GM12878 (cell line): ENCODE measurements around the gene ZNF624. TPM values are rescaled to one million over a fixed set of nuclear protein-coding genes. Genes with fewer than 3 reads are reported as not detected.

Experiments used
- ATAC-seq: fragments of 200-7000 bp; cut with Tn5 transposase; 3 replicates; pipeline ENCODE4 v1.9.1; 2020; ENCODE audit warnings: mild to moderate bottlenecking, moderate library complexity
- BruUV-seq: library from RNA; stranded (reverse); fragments of 400-500 nt; replicated peaks from 2 replicates; lab custom pipeline; 2021; lab: Mats Ljungman, UMichigan
- CTCF ChIA-PET: fragments of 300-600 bp; sonication (Branson Sonifier 250); formaldehyde crosslinking; extraction: SDS; loops from one replicate; lab custom pipeline; 2021; ENCODE audit warnings: inconsistent platforms; lab: Yijun Ruan, JAX
- POLR2A ChIA-PET: fragments of 350-600 bp; formaldehyde crosslinking; extraction: SDS; loops from one replicate; lab custom pipeline; 2021; ENCODE audit warnings: inconsistent platforms; lab: Charles Lee
- RAD21 ChIA-PET: fragments of 300-600 bp; sonication (Branson Sonifier 250); formaldehyde crosslinking; loops from one replicate; lab custom pipeline; 2023; ENCODE audit warnings: antibody characterized with exemption; ENCODE audit not compliant: unreplicated experiment; lab: Charles Lee
- SMC1A ChIA-PET: fragments of 300-600 bp; sonication (Branson Sonifier 250); formaldehyde crosslinking; loops from one replicate; lab custom pipeline; 2023; ENCODE audit not compliant: unreplicated experiment, uncharacterized antibody; lab: Charles Lee
- DNase-seq: peaks from one replicate; pipeline ENCODE4 v3.0.0-alpha.2; 2011; ENCODE audit warnings: low read depth, low spot score
- FAIRE-seq: peaks from 3 replicates; lab custom pipeline; 2011; peaks lifted over from hg19 to GRCh38; lab: Jason Lieb, UNC
- H2AFZ ChIP-seq: 2 replicates; pipeline ENCODE4 v1.6.0; 2011; ENCODE audit warnings: low read depth, low read length, control low read depth; ENCODE audit not compliant: control insufficient read depth
- H3K27ac ChIP-seq: 2 replicates; pipeline ENCODE4 v1.5.1; 2011; ENCODE audit warnings: control low read depth; ENCODE audit not compliant: control insufficient read depth, insufficient read depth
- H3K27me3 ChIP-seq, 2 experiments: replicated peaks in 1 of 2; 2 replicates each; pipeline versions ENCODE4 v1.6.0 to v1.6.1; 2011; ENCODE audit warnings: low read length in 1 of 2; ENCODE audit not compliant: control insufficient read depth in 2 of 2, insufficient read depth in 2 of 2
- H3K36me3 ChIP-seq, 2 experiments: 2 replicates each; pipeline ENCODE4 v1.5.1; 2011; ENCODE audit warnings: low read length in 1 of 2; ENCODE audit not compliant: control insufficient read depth in 2 of 2, insufficient read depth in 2 of 2
- H3K4me1 ChIP-seq: 2 replicates; pipeline ENCODE4 v1.6.1; 2011; ENCODE audit warnings: mild to moderate bottlenecking, low read length, moderate library complexity, mixed read lengths; ENCODE audit not compliant: control insufficient read depth, insufficient read depth
- H3K4me2 ChIP-seq: 2 replicates; pipeline ENCODE4 v1.6.0; 2011; ENCODE audit warnings: control low read depth; ENCODE audit not compliant: control insufficient read depth, insufficient read depth
- H3K4me3 ChIP-seq: fragments of 200-600 bp; sonication (generic); 2 replicates; pipeline ENCODE4 v1.5.1; 2016
- H3K79me2 ChIP-seq: 2 replicates; pipeline ENCODE4 v1.6.0; 2011; ENCODE audit warnings: low read length; ENCODE audit not compliant: control insufficient read depth, insufficient read depth
- H3K9ac ChIP-seq: 2 replicates; pipeline ENCODE4 v1.8.0; 2011; ENCODE audit warnings: low read length, control low read depth, mixed read lengths; ENCODE audit not compliant: control insufficient read depth, insufficient read depth
- H3K9me3 ChIP-seq: replicated peaks from 3 replicates; pipeline ENCODE4 v1.5.1; 2011; ENCODE audit warnings: mild to moderate bottlenecking, low read length; ENCODE audit not compliant: control insufficient read depth, insufficient read depth
- H4K20me1 ChIP-seq: 2 replicates; pipeline ENCODE4 v1.6.0; 2011; ENCODE audit not compliant: control insufficient read depth, insufficient read depth
- CREB1 ChIP-seq: IDR thresholded peaks from 2 replicates; pipeline ENCODE4 v1.6.1; 2012; ENCODE audit warnings: low read depth, mild to moderate bottlenecking, inconsistent platforms
- DPF2 ChIP-seq: fragments of 450-650 bp; IDR thresholded peaks from 2 replicates; pipeline ENCODE4 v1.6.1; 2017; ENCODE audit warnings: mild to moderate bottlenecking
- FOXM1 ChIP-seq: IDR thresholded peaks from 2 replicates; pipeline ENCODE4 v1.6.1; 2012; ENCODE audit warnings: low read depth, mild to moderate bottlenecking, inconsistent platforms, low read length, moderate library complexity
- HDAC6 ChIP-seq: fragments of 200-600 bp; sonication (generic); IDR thresholded peaks from one replicate; pipeline ENCODE4 v1.8.0; 2017; ENCODE audit warnings: antibody characterized with exemption; ENCODE audit not compliant: unreplicated experiment
- NRF1 ChIP-seq: conservative IDR thresholded peaks from 2 replicates; pipeline ENCODE4 v1.6.1; 2011; ENCODE audit warnings: mild to moderate bottlenecking, low read depth, low read length, improper control_type of control experiment
- SUZ12 ChIP-seq: fragments of 200-600 bp; sonication (generic); IDR thresholded peaks from one replicate; pipeline ENCODE4 v1.6.1; 2018; ENCODE audit warnings: antibody characterized with exemption, mild to moderate bottlenecking; ENCODE audit not compliant: unreplicated experiment
- WGBS: methylation state at CpG from one replicate; pipeline ENCODE4 v1.1.6; 2016; ENCODE audit warnings: low lambda C conversion rate; ENCODE audit not compliant: insufficient replicate concordance, insufficient coverage; ENCODE audit errors: missing lambda C conversion rate; 5-methylcytosine and 5-hydroxymethylcytosine counted together
- in situ Hi-C: fragments of 300-500 bp; cut with MboI; formaldehyde crosslinking; loops from 9 replicates; pipeline ENCODE4 v1.14.3; 2018; ENCODE audit warnings: mixed read lengths
- intact Hi-C: fragments of 100-400 bp; cut with micrococcal nuclease; formaldehyde crosslinking; loops from one replicate; pipeline ENCODE4 v1.14.2; 2022; ENCODE audit not compliant: unreplicated experiment
- polyA plus RNA-seq, 11 experiments: library from polyadenylated mRNA; depleted of rRNA in 4 of 11; unstranded in 6 of 11; stranded (reverse) in 5 of 11; fragments of >200 nt; fragmentation: Nextera tagmentation in 4 of 11; fragmentation: Illumina TruSeq in 1 of 11; extraction: Ambion mirVana in 4 of 11; extraction: Trizol in 1 of 11; gene quantifications; 1 replicate in 1 of 11; 2 replicates in 10 of 11; pipeline versions ENCODE4 v1.2.1 to v1.2.3, GENCODE V29; 2011 to 2016; ENCODE audit warnings: inconsistent platforms in 2 of 11, missing spikeins in 2 of 11, low read depth in 1 of 11
- total RNA-seq, 4 experiments: library from RNA; depleted of rRNA in 3 of 4; stranded (reverse); fragments of >200 nt in 3 of 4; fragmentation: Illumina TruSeq in 1 of 4; extraction: Trizol in 1 of 4; gene quantifications; 2 replicates each; pipeline versions ENCODE4 v1.2.1 to v1.2.3, GENCODE V29; 2013 to 2021
- TF ChIP-seq, protein P1 (sequence below): IDR thresholded peaks from 2 replicates; pipeline ENCODE4 v1.6.1; 2011; ENCODE audit warnings: borderline replicate concordance, low read depth, mild to moderate bottlenecking, moderate library complexity, mixed read lengths, low read length; ENCODE audit not compliant: insufficient read depth; ENCODE audit errors: extremely low read length

The ZNF624 gene
- total and polyA plus RNA-seq, 10 of the 15 experiments (the other 5 are each of a cell fraction or from before 2014, with no cell fraction given), result 0.50 to 3.5 (median 2.1) TPM

DNA sequence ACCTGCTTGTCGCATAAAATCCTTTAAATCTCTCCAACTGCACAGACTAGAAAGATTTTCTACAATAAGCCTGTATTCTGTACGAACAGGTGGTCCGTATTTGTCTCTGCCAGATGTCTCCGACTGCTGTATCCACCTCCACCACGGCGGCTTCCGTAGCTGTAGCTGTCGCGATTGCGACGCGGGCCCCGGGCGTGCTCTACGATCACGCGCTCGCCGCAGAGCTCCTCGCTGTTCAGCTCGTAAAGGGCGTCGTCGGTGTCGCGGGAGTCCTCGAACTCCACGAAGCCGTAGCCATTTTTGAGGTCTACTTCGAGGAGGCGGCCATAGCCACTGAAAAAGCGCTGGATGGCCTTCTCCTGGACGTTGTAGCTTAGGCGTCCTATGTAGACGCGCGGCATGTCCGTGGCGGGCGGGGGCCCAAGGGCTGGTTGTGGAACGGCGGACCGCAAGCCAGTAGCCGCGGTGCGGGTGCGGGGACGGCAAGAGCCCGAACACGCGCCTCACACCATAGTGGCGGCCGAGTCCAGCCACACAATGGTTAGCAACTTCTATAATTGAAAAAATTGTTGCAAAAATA, 36.1 kb downstream of the ZNF624 start:
- no peaks in the 10 kb centered on the region for H4K20me1 ChIP-seq
- intact Hi-C loops, result no loop called here
- 92% methylated on average over 49 of the region's 53 CpGs for WGBS
- H3K9ac ChIP-seq, result no peak overlapping the region
- TF ChIP-seq CREB1 (no peak), NRF1 (no peak), DPF2 (no peak), HDAC6 (no peak), SUZ12 (no peak), FOXM1 (no peak)
- TF ChIP-seq, protein P1, sequence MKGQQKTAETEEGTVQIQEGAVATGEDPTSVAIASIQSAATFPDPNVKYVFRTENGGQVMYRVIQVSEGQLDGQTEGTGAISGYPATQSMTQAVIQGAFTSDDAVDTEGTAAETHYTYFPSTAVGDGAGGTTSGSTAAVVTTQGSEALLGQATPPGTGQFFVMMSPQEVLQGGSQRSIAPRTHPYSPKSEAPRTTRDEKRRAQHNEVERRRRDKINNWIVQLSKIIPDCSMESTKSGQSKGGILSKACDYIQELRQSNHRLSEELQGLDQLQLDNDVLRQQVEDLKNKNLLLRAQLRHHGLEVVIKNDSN, result no peak
- H3K27ac ChIP-seq, result no peak overlapping the region
- CTCF ChIA-PET, result no interaction called here
- RAD21 ChIA-PET, result interaction anchor here (0.5 kb wide), 1 partner anchor 883 kb away, joined by 4 read pairs; no protein-coding TSS in a partner anchor
- no peak overlapping the region for H2AFZ ChIP-seq
- in situ Hi-C loops, result no loop called here
- H3K27me3 ChIP-seq, result no peaks in the 10 kb centered on the region
- no peaks in the 10 kb centered on the region for H3K36me3 ChIP-seq
- POLR2A ChIA-PET, result no interaction called here
- BruUV-seq, result no TSS peak
- no peaks in the 10 kb centered on the region for H3K79me2 ChIP-seq
- peaks cover 14% of the 10 kb centered on the region for H3K9me3 ChIP-seq
- no peaks in the 10 kb centered on the region for H3K4me1 ChIP-seq
- DNase-seq (no peak), ATAC-seq (no peak), FAIRE-seq (no peak)
- SMC1A ChIA-PET, result no interaction called here
- H3K4me2 ChIP-seq, result no peak overlapping the region
- no peak overlapping the region for H3K4me3 ChIP-seq
